GM12878 (cell line): ENCODE data around the gene GEMIN7. TPM values are rescaled to one million over a fixed set of nuclear protein-coding genes. Genes with fewer than 3 reads are reported as not detected.

Experiments used
- CBX3 ChIP-seq: fragments of 200-600 bp; sonication (generic); IDR thresholded peaks from 2 replicates; pipeline ENCODE4 v1.6.1; 2016; ENCODE audit warnings: low read depth, borderline replicate concordance
- CREB1 ChIP-seq: IDR thresholded peaks from 2 replicates; pipeline ENCODE4 v1.6.1; 2012; ENCODE audit warnings: low read depth, mild to moderate bottlenecking, inconsistent platforms
- KLF5 ChIP-seq: fragments of 450-650 bp; IDR thresholded peaks from 2 replicates; pipeline ENCODE4 v1.6.1; 2014; ENCODE audit warnings: mild to moderate bottlenecking; ENCODE audit not compliant: partially characterized antibody
- MXI1 ChIP-seq: fragments of 150-350 bp; IDR thresholded peaks from 2 replicates; pipeline ENCODE4 v1.6.1; 2011; ENCODE audit warnings: low read depth, mild to moderate bottlenecking, inconsistent platforms, low read length, improper control_type of control experiment
- MYB ChIP-seq: fragments of 150-350 bp; IDR thresholded peaks from 2 replicates; pipeline ENCODE4 v1.6.1; 2014; ENCODE audit warnings: mild to moderate bottlenecking, low read depth, low read length, borderline replicate concordance
- SRF ChIP-seq, 2 experiments: IDR thresholded peaks; 2 replicates each; pipeline ENCODE4 v1.6.1; 2011; ENCODE audit warnings: low read depth in 2 of 2, low read length in 2 of 2, mild to moderate bottlenecking in 1 of 2, moderate library complexity in 1 of 2
- SUPT20H ChIP-seq: IDR thresholded peaks from 2 replicates; pipeline ENCODE4 v1.6.1; 2011; ENCODE audit warnings: low read depth, mild to moderate bottlenecking, low read length, moderate library complexity, borderline replicate concordance; ENCODE audit not compliant: control insufficient read depth
- polyA plus RNA-seq, 11 experiments: library from polyadenylated mRNA; depleted of rRNA in 4 of 11; unstranded in 6 of 11; stranded (reverse) in 5 of 11; fragments of >200 nt; fragmentation: Nextera tagmentation in 4 of 11; fragmentation: Illumina TruSeq in 1 of 11; extraction: Ambion mirVana in 4 of 11; extraction: Trizol in 1 of 11; gene quantifications; 1 replicate in 1 of 11; 2 replicates in 10 of 11; pipeline versions ENCODE4 v1.2.1 to v1.2.3, GENCODE V29; 2011 to 2016; ENCODE audit warnings: inconsistent platforms in 2 of 11, missing spikeins in 2 of 11, low read depth in 1 of 11
- total RNA-seq, 4 experiments: library from RNA; depleted of rRNA in 3 of 4; stranded (reverse); fragments of >200 nt in 3 of 4; fragmentation: Illumina TruSeq in 1 of 4; extraction: Trizol in 1 of 4; gene quantifications; 2 replicates each; pipeline versions ENCODE4 v1.2.1 to v1.2.3, GENCODE V29; 2013 to 2021
- TF ChIP-seq, protein P1 (sequence below): fragments of 450-650 bp; IDR thresholded peaks from 2 replicates; pipeline ENCODE4 v1.6.1; 2017; ENCODE audit warnings: borderline replicate concordance
- TF ChIP-seq, protein P2 (sequence below): fragments of 450-650 bp; IDR thresholded peaks from 2 replicates; pipeline ENCODE4 v1.6.1; 2018; ENCODE audit warnings: borderline replicate concordance, mild to moderate bottlenecking; ENCODE audit not compliant: partially characterized antibody
- TF ChIP-seq, protein P3 (sequence below): IDR thresholded peaks from 2 replicates; pipeline ENCODE4 v1.6.1; 2012; ENCODE audit warnings: improper control_type of control experiment, low read depth, low read length; ENCODE audit not compliant: insufficient replicate concordance
- TF ChIP-seq, protein P4 (sequence below): IDR thresholded peaks from 2 replicates; pipeline ENCODE4 v1.6.1; 2011; ENCODE audit warnings: borderline replicate concordance, low read depth, mild to moderate bottlenecking, moderate library complexity, mixed read lengths, low read length; ENCODE audit not compliant: insufficient read depth; ENCODE audit errors: extremely low read length
- TF ChIP-seq, protein P5 (sequence below): IDR thresholded peaks from 2 replicates; pipeline ENCODE4 v1.6.1; 2011; ENCODE audit warnings: low read depth, low read length, improper control_type of control experiment, borderline replicate concordance

GEMIN7 gene
- total and polyA plus RNA-seq, 10 of the 15 experiments (the other 5 are each of a cell fraction or from before 2014, with no cell fraction given): 21.1 to 76.7 (median 44.9) TPM

DNA sequence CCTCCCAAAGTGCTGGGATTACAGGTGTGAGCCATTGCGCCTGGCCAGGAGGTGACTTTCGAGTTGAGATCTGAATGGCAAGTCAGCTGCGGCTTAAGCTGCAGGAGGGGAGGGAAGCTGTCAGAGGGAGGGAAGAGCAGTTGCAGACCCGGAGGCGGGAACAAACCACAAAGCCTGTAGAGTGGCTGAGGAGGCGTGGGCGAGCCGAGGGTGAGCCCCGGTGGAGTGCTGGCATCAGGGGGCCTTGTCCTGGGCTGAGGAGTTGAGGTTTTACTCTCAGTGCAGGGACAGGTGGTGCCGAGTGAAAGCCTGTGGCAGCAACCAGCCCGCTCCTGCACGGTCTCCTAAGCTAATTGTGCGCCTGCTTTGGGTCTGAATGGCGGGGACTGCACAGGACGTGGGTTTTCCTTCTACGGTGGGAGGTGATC is 38.1 kb downstream of the GEMIN7 start (continued):
- TF ChIP-seq, protein P1, sequence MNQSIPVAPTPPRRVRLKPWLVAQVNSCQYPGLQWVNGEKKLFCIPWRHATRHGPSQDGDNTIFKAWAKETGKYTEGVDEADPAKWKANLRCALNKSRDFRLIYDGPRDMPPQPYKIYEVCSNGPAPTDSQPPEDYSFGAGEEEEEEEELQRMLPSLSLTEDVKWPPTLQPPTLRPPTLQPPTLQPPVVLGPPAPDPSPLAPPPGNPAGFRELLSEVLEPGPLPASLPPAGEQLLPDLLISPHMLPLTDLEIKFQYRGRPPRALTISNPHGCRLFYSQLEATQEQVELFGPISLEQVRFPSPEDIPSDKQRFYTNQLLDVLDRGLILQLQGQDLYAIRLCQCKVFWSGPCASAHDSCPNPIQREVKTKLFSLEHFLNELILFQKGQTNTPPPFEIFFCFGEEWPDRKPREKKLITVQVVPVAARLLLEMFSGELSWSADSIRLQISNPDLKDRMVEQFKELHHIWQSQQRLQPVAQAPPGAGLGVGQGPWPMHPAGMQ: no peak
- TF ChIP-seq MXI1 (no peak), KLF5 (no peak), CREB1 (no peak), MYB (no peak), SUPT20H (no peak), SRF (IDR thresholded peaks at IDR 0.05; ENCODE audit: low read depth in 2 of 2, low read length in 2 of 2) (no peak), CBX3 (no peak)
- TF ChIP-seq, protein P2, sequence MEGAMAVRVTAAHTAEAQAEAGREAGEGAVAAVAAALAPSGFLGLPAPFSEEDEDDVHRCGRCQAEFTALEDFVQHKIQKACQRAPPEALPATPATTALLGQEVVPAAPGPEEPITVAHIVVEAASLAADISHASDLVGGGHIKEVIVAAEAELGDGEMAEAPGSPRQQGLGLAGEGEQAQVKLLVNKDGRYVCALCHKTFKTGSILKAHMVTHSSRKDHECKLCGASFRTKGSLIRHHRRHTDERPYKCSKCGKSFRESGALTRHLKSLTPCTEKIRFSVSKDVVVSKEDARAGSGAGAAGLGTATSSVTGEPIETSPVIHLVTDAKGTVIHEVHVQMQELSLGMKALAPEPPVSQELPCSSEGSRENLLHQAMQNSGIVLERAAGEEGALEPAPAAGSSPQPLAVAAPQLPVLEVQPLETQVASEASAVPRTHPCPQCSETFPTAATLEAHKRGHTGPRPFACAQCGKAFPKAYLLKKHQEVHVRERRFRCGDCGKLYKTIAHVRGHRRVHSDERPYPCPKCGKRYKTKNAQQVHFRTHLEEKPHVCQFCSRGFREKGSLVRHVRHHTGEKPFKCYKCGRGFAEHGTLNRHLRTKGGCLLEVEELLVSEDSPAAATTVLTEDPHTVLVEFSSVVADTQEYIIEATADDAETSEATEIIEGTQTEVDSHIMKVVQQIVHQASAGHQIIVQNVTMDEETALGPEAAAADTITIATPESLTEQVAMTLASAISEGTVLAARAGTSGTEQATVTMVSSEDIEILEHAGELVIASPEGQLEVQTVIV: no peak
- TF ChIP-seq, protein P3, sequence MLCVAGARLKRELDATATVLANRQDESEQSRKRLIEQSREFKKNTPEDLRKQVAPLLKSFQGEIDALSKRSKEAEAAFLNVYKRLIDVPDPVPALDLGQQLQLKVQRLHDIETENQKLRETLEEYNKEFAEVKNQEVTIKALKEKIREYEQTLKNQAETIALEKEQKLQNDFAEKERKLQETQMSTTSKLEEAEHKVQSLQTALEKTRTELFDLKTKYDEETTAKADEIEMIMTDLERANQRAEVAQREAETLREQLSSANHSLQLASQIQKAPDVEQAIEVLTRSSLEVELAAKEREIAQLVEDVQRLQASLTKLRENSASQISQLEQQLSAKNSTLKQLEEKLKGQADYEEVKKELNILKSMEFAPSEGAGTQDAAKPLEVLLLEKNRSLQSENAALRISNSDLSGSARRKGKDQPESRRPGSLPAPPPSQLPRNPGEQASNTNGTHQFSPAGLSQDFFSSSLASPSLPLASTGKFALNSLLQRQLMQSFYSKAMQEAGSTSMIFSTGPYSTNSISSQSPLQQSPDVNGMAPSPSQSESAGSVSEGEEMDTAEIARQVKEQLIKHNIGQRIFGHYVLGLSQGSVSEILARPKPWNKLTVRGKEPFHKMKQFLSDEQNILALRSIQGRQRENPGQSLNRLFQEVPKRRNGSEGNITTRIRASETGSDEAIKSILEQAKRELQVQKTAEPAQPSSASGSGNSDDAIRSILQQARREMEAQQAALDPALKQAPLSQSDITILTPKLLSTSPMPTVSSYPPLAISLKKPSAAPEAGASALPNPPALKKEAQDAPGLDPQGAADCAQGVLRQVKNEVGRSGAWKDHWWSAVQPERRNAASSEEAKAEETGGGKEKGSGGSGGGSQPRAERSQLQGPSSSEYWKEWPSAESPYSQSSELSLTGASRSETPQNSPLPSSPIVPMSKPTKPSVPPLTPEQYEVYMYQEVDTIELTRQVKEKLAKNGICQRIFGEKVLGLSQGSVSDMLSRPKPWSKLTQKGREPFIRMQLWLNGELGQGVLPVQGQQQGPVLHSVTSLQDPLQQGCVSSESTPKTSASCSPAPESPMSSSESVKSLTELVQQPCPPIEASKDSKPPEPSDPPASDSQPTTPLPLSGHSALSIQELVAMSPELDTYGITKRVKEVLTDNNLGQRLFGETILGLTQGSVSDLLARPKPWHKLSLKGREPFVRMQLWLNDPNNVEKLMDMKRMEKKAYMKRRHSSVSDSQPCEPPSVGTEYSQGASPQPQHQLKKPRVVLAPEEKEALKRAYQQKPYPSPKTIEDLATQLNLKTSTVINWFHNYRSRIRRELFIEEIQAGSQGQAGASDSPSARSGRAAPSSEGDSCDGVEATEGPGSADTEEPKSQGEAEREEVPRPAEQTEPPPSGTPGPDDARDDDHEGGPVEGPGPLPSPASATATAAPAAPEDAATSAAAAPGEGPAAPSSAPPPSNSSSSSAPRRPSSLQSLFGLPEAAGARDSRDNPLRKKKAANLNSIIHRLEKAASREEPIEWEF: no peak
- TF ChIP-seq, protein P4, sequence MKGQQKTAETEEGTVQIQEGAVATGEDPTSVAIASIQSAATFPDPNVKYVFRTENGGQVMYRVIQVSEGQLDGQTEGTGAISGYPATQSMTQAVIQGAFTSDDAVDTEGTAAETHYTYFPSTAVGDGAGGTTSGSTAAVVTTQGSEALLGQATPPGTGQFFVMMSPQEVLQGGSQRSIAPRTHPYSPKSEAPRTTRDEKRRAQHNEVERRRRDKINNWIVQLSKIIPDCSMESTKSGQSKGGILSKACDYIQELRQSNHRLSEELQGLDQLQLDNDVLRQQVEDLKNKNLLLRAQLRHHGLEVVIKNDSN: no peak
- TF ChIP-seq, protein P5, sequence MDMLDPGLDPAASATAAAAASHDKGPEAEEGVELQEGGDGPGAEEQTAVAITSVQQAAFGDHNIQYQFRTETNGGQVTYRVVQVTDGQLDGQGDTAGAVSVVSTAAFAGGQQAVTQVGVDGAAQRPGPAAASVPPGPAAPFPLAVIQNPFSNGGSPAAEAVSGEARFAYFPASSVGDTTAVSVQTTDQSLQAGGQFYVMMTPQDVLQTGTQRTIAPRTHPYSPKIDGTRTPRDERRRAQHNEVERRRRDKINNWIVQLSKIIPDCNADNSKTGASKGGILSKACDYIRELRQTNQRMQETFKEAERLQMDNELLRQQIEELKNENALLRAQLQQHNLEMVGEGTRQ: no peak
- TF ChIP-seq, all 136 proteins: peak for 34
